Epidermal melanocyte (primary cell): ENCODE measurements around the gene F7.
A peak's percentile ranks its signal among the peaks of the same experiment; 100 is the strongest.

Experiments used
- DNase-seq: peaks from one replicate; pipeline ENCODE4 v3.0.0; 2011; ENCODE audit warnings: low spot score; ENCODE audit not compliant: insufficient read length

Gene F7

GRCh38 chr13:113086991-113087922 lies 18.3 kb upstream of the F7 start:
- no peak for DNase-seq

- no peak for DNase-seq
Measured at GRCh38 chr13:113087923-113088690, 17.5 kb upstream of the F7 start.

GRCh38 chr13:113088691-113089020 lies 16.9 kb upstream of the F7 start:
- DNase-seq, result no peak

- no peak for DNase-seq
Measured at GRCh38 chr13:113089693-113090414, 15.7 kb upstream of the F7 start.

GRCh38 chr13:113090415-113090770 lies 15.2 kb upstream of the F7 start:
- no peak for DNase-seq

- DNase-seq, result no peak
Measured at GRCh38 chr13:113090806-113091205, 14.8 kb upstream of the F7 start.

- DNase-seq, result no peak
Measured at GRCh38 chr13:113091211-113091771, 14.3 kb upstream of the F7 start.

- no peak for DNase-seq
Measured at GRCh38 chr13:113091891-113092775, 13.5 kb upstream of the F7 start.

- no peak for DNase-seq
Measured at GRCh38 chr13:113092776-113093579, 12.6 kb upstream of the F7 start.

- no peak for DNase-seq
Measured at GRCh38 chr13:113093580-113094409, 11.8 kb upstream of the F7 start.

- DNase-seq, result no peak
Measured at GRCh38 chr13:113094410-113094800, 11.2 kb upstream of the F7 start.

GRCh38 chr13:113095146-113096051 lies 10.2 kb upstream of the F7 start:
- DNase-seq, result no peak

- no peak for DNase-seq
Measured at GRCh38 chr13:113096052-113096744, 9.4 kb upstream of the F7 start.

- no peak for DNase-seq
Measured at GRCh38 chr13:113096745-113097305, 8.8 kb upstream of the F7 start.

GRCh38 chr13:113097651-113098050 lies 7.9 kb upstream of the F7 start:
- DNase-seq, result no peak

GRCh38 chr13:113098162-113098732 lies 7.3 kb upstream of the F7 start:
- DNase-seq, result peak; percentile 49

GRCh38 chr13:113099142-113099541 lies 6.4 kb upstream of the F7 start:
- no peak for DNase-seq
